Measurements from ENCODE around the gene HDGF.

Gene HDGF

DNA sequence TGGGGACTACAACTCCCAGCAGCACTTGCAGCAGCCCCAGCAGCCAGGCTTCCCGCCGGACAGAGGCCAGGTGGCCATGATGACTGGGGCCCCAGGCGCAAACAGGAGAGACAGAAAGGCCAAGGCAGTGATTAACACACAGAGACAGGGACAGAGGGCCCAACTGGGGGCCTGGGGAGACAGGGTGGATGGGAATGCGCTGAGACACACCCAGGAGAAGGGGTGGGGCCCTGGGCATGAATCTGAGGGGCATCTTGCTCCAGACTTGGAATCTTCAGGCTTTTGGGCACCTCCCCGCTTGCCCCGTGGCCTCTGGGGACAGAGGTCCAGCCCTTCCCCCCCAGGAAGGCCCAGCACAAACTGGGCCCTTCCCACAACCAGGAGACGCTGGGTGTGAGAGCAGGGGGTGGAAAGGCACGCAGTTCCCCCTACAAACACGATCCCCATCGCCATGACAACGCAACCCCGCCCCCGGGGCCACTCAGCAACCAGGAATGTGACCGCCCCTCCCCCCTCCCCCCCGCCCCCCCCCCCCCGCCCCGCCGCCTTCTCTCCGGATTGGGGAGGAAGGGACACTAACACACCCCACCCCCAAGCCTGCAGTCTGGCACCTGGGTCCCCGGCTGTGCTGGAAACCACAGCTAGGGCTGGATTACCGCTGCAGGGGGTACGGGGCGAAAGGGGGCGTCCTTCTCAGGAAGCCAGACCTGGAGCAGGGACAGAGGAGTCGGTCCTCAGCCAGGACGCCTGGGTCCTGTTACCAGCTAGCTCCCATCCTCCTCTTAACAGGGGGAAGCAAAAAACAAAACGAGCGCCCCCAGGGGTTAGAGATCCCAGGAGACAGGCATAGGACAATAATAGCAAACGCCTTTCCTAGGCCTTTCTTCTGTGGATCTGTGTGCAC, 4.5 kb downstream of the HDGF start:
- DNase-seq (ENCODE audit: low read depth, low spot score), result no peak

DNA sequence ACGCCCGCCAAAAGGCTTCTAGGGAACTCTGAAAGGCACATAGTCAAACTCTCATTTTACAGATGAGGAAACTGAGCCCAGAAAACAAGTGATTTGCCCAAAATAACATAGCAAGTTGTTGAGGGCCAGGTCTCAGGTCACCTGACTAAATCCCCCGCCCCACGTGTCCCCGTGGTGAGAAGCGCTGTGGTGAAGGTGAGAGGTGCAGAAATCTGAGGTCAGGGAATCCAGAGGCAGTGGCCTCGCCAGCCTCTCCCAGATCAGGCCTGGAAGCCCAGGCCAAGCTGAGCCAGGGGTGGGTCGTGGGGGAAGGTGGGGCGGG, 5.1 kb downstream of the HDGF start:
- no peak for DNase-seq (ENCODE audit: low read depth, low spot score)

DNA sequence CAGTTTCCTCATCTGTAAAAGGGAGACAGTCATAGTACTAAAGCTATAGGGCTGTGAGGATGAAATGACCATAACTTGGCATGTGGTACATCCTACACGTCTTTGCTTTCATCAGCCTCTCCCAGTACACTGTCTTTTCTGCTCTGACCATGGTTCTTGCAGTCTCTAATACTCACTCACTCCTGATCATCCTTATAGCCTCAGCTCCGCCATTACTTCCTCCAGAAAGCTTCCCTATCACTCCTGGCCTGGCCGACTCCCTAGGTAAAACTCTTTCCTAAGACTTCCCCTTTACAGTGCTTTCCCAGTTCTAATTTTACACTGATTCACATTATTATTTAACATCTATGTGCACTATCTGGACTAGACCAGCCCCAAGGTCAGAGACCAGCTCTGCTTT, 5.6 kb downstream of the HDGF start:
- no peak for DNase-seq (ENCODE audit: low read depth, low spot score)

DNA sequence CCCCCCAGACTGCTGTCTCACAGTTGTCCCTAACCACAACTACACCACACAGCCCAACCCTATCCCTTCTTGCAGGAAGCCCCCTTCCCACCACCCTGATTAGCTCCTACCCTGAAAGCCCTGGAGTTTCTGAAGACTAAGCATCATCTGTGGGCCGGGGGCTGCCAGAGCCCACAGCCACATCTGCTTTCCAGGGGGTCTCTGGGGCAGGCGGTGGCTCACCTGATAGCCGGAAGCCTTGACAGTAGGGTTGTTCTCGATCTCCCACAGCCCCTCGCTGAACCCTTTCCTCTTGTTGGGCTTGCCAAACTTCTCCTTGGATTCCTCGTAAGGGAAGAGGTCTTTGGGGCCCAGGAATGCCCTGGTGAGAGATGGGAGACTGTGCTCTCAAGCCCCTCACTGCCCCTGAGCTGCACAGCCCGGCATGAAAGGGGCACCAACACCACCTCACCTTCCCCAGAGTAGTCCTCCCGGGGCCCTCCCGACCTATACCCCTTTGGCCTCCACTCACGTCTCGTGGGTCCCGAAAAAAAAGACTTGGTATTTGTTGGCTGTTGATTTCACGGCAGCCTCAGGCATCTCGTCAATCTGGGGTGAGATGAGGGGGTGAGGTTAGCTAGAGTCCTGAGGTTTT, 6.6 kb downstream of the HDGF start:
- no peak for DNase-seq (ENCODE audit: low read depth, low spot score)

DNA sequence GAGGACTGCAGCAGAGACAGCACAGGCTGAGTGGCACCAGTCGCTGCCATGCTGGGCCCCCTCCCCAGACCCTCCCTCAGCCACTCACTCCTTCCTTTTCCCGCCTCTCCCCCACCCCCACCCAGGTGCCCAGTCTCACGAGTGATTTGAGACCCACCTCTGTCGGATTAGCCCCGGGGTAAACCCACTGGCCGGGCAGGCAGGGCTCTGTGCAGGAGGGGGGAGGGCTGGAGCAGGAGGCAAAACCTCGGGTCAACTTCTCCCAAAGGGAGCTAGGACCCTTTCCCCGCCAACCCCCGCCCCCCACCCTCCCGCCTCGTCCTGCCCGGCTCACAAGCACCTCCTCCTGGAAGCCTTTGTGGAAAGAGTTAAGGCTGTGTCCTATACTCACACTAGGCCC, 7.1 kb downstream of the HDGF start:
- no peak for DNase-seq (ENCODE audit: low read depth, low spot score)

DNA sequence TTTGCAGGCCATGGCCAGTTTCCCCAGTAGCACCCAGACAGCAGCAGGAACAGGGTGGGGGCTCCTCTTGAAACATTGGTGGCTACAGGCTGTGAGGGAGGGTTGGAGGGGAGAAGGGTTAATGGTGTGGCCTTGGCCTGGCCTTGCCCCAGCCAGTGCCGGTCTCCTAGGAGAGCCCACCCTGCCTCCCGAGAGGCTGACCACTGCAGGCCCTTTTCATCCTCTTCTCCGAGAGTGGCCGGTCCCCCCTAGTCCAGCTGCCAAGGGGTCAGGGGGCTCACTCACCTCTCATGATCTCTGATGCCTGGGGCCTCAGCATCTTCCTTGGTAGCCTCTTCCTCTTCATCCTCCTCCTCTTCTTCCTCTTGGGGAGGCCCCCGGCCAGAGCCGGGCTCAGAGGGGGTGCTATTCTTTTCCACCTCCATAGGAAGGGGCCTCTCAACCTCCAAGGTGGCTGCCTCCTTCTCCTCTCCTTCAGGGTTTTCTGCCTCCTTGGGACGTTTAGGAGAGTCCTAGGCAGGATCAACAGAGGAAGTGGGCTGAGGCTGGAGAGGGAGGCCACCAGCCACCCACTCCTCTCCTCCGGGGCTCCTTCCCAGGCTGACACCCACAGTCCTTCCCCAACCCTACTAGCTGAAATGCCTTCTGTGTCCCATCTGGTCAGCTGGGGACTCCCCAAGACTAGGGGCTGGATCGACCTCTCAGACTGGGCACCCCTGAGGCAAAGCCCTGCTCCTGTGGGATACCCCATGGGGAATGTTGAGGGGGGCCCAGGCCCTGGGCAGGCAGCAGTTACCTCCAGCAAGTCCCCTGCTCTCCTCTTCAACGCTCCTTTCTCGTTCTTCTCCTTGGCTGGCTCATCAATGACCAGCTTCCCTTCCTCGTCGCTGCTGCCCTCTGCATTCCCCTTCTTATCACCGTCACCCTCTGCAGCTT, 7.8 kb downstream of the HDGF start:
- no peak for DNase-seq (ENCODE audit: low read depth, low spot score)

DNA sequence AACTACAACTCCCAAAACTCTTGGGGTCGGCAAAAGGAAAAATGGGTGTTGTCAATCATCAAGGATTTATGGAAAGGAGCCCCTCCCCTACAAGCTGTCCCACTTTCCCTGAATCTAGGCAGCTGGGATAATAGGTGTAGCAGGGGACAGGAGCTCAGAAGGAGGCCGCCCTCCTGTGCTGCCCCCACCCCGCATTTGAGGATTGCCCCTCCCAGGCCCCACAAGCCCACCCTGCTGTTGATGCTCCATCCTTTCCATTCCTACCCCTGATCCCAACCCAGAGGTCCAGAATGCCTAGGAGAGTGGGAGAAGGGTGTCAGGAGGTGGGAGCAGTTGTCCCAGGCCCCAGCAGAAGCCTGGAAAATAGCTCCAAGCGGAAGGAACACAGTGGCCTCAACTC, 8.7 kb downstream of the HDGF start:
- DNase-seq (ENCODE audit: low read depth, low spot score), result no peak

DNA sequence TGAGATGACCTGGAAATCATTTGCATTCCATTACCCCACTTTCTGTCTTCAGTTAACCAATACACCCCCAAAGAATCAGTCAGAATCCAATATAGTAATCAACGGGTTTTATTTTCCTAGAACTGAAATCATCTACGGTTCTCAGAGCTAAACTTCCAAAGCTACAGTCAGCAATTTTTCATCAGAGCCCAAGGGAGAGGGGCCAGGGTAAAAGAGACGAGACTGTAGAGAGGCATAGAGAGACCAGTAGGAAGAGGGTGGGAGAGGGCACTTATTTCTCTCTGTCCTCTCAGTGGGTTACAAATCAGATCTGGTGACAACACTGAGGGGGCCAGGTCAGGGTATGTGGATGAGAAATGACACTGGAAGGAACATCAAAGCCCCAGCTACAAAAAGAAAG, 9.5 kb downstream of the HDGF start:
- no peak for DNase-seq (ENCODE audit: low read depth, low spot score)

DNA sequence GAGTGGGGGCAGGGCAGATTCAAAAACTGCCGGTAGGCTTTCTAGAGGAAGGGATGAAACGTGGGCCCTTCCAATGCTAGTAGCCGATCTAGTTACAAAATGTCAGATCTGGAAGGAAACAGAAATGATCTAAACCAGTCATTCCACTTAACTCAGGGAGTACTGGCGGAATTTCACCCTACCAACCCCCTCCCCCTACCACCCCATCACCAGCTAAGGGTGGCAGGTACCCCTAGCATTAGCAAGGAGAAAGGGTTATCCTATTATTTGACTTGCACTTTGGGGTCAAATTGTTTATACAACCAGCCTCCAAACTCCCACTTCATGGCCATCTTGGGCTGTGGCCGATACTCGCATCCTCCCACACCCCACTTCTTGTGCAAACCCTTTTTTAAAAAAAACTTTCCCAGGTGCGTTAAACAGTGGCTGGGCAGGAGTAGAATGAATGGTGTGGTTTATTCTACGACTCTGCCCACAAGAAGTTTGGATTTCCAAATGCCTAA, 9.9 kb downstream of the HDGF start:
- no peak for DNase-seq (ENCODE audit: low read depth, low spot score)

DNA sequence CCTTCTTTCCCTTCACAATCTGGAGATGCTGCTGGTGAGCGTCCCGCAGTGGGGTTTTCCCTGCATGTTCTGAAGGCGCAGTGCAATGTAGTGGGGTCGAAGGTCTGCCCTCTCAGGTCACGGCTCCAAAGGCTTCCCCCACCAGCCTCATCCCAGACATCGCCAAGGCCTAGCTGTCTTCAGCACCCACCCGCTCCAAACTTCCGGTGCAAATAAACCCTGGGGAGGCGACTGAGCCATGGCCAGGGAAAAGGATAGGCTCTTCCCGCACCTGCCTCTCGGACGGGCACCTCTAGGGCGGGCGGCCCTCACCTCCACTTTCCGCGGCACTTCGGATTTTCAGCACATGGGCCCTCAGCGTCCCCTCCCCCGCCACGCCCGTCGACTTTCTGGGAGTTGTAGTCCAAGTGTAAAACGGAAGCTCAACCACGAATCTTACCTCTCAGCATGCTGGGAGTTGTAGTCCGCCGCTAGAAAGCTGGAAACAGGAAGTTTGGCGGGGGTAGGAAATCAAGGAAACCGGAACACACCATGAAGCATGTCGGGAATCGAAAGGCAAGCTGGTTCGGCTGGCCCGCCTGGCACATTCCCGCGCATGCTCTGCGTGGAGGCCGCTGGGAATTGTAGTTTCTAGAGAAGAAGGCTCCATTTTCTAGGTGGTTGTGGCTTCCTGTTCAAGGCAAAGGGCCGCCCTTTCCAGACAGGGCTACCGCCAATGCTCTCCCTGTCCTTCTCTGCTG, 10.6 kb downstream of the HDGF start, which contains the start of gene MRPL24:
Gene MRPL24, minus strand, starts transcription at position 348 of the 740 bp plus-strand sequence. CDS start 2,384 bp downstream, outside the sequence.
- DNase-seq (ENCODE audit: low read depth, low spot score), result peak; percentile 100

DNA sequence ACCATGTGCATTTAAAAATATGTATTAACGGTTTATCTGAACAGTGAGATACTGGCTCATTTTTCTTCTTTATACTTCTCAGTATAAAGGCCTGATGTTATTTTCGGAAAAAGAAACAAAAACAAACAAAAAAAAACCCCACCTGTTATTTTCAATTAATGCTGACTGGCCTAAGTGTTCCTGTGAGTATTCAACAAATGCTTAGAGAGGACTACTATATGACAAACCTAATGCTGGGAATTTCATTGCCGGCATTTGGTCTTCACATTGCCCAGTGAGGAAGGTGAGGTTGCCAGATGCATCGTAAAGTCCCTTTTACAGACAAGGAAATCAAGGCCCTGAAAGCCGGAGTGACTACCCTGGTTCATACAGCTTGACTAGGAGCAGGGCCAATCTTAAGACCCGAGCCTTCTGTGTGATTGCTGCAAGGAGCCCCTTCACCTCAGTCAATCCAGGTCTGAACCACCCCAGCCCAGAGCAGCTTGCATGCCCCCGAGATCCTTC, 11.2 kb downstream of the HDGF start:
- DNase-seq (ENCODE audit: low read depth, low spot score), result no peak

DNA sequence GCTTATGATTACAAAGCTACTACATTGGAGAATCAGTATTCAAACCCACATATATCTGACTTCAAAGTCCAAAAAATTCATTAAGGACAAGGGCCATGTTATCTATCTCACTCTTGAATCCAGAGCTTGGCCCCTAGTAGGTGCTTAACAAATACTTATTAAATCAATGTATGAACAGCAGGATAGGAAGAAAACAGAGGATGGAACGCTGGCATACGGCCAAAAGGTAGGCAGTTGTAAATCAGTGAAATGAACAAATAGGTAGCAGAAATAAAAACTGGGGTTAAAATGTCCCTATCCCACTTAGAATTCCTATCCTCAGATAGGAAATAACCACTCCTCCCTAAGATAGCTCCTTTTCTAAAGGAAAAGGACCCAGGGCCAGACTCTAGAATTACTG, 12.6 kb downstream of the HDGF start:
- no peak for DNase-seq (ENCODE audit: low read depth, low spot score)

DNA sequence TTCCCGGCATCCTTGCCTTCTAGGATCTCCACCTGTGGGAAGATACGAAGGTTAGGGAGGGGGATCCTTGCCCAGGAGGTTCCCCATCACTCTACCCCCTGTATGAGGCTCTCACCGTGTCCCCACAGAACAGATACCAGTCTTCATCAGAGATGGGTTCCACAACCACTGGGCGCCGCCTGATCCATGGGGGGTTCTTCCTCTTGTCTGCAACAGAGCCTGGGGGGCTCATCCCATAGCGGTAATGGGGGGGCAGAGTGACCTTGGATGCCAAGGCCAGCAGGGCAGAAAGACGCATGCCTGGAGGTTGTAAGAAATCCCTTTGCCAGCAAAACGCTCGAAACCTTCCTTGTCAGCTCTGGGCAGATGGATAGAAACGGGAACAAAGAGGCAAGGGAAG, 13.1 kb downstream of the HDGF start:
- no peak for DNase-seq (ENCODE audit: low read depth, low spot score)

DNA sequence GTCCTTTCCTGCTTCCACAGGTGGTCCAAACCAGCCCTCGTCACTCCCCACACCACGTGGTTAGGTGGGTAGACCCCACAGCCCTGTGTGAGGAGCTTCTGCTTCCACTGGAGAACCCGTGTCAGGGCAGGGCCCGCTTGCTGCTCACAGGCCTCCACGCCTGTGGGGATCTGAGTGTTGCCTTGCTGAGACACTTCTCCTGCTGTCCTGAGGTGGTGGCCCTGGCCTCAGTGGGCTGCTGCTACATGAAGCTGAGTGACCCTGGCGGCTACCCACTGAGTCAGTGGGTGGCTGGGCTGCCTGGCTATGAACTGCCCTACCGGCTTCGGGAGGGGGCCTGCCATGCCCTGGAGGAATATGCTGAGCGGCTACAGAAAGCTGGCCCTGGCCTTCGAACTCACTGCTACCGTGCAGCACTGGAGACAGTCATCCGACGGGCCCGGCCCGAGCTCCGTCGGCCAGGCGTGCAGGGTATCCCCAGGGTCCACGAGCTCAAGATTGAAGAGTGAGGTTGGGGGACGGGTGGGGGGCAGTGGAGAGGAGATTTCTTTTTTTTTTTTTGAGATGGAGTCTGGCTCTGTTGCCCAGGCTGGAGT, 17.4 kb downstream of the HDGF start:
- DNase-seq (ENCODE audit: low read depth, low spot score), result no peak

DNA sequence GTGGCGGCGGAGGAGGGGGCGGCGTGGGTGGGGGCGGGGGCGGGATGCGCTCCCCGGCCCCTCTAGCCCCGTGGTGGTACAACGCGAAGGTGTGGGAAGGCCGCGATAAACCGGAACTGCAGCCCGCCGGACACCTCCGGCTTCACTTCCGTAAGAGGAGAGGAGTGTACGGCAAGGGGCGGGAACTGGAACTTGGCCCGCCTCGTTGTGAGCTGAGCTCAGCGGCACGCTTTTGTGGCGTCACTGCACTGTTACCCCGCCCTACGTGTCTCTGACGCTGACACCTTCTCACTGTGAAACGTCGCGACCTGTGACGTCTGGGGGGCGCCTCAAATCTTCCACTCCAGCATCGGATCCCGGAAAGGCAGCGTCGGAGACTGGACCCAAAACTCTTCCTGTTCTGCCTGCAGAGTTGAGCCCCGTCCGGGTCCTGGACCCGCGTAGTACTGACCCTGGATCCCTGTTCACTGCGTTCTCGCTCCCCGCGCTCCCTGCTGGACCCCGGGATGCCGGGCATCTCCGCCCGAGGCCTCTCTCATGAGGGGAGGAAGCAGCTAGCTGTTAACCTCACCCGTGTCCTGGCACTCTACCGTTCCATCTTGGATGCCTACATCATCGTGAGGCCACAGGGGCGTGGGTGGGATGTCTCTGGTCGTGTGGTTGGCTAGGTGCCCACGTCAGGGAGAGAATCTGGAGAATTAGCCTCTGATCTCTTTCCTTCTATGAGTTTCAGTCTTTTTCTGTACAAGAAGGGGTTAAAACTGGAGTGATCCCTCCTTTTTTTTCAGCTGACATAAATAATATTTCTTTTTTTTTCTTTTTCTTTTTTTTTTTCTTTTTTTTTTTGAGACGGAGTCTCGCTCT, 22.6 kb downstream of the HDGF start, which contains the start of gene ISG20L2:
Gene ISG20L2, minus strand, starts transcription at position 168 of the 864 bp plus-strand sequence. CDS start 1,114 bp downstream, outside the sequence.
- DNase-seq (ENCODE audit: low read depth, low spot score), result no peak

DNA sequence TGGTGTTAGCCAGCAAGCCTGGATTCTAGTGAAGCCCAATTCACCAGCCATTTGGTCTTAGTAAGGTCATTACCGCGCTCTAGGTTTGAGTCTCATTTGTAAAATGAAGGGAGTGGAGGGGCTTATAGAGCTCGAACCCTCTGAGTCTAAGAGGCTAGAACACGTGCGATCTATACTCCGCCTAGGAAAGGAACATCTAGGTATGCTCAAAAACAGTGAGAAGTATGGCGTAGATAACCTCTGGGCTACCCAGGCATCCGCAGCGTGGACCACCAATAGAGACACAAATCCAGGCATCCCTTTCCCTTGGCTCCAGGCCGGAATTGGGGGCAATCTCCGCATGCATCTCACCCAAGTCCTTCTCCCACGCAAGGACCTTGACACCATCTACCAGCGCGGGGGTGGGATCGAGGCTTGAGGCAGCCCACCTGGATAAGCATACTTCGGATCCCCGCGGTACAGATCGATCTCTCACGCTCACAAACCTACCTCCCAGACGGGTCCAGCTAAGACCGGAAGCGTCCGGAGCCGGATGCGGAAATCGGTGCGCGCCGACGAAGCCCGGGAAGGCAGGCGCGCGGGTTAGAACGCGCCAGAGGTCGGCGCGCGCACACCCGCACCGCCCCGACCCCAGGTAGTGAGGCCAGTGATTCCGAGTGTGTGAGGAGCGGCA, 23.4 kb downstream of the HDGF start, which contains the start of gene METTL25B:
Gene METTL25B, plus strand, starts transcription at position 544 of the 673 bp plus-strand sequence. CDS start 636 bp downstream, outside the sequence.
- DNase-seq (ENCODE audit: low read depth, low spot score), result no peak

DNA sequence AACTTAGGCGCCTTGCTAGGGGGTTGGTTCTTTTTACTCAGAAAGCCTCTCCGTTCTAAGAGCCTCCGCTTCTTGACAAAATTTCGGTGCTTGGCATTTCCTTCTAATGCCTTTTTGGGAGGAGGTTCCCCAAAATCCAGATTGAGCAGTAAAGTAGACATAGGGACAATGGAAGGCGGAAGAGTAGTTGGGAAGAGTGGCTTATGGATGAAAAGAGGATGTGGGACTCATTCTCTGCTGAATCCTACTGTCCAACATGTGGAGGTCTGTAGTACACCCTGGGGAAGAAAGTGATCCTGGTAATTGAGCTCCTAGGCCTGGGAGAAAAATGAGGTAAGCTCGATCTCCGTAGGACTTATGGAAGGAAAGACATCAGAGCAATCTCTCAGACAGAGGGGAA, 24.0 kb downstream of the HDGF start:
- no peak for DNase-seq (ENCODE audit: low read depth, low spot score)

DNA sequence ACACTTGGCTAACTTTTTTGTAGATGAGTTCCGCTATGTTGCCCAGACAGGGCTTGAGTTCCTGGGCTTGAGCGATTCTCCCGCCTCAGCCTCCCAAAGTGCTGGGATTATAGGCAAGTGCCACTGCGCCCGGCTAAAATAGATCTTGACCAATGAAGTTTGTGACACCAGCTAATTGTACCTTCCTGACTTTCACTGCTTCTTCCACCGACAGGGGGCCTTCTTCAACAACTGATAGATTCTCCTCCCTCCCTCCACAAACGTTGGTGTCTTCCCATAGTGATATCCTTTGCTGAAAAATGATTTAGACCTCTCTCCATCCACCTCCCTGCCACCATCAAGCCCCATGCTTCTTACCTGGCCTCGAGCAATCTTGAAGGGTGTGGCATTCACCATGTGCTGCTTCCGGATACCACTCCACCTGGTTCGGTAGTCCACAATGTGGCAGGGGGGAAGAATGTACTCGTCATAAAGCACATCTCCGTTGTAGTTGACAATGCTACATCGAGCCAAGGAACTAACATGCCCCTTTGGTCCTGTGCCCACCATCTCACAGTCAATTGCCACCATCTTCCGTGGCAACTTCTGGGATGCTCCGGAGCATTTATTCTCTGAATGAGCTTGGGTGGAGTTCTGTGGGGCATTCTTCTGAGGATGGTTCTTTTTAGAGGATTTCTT, 24.8 kb downstream of the HDGF start:
- DNase-seq (ENCODE audit: low read depth, low spot score), result no peak

All from iPS DF 19.7 (cell line).